GM19351 (cell line): ENCODE results near the gene ZNF335.
"Not testable (repeated sequence)": the region's sequence is repeated elsewhere in the genome, so short reads cannot be mapped to it uniquely, and the experiment has no call there.

Experiments used
- ATAC-seq: cut with Tn5 transposase; IDR thresholded peaks from one replicate; pipeline ENCODE4 v1.9.1; 2021; ENCODE audit warnings: mild to moderate bottlenecking, moderate library complexity; ENCODE audit not compliant: unreplicated experiment

The ZNF335 gene

GRCh38 chr20:45918182-45918737 lies 53.7 kb downstream of the ZNF335 start:
- ATAC-seq: no peak

DNA sequence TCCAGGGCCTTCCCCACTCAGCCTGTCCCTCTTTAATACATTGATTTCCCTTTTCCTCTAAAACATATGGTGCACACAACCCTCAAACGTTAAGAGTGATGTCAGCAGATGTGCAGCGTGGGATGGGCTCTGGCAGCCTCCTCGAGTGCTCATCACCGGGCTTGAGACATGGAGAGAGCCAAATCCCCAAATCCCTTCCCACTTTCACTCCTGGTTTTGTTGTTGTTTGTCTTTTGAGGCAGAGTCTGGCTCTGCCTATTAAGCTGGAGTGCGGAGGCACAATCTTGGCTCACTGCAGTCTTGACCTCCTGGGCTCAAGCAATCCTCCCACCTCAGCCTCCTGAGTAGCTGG lies 54.2 kb downstream of the ZNF335 start:
- no peak for ATAC-seq

DNA sequence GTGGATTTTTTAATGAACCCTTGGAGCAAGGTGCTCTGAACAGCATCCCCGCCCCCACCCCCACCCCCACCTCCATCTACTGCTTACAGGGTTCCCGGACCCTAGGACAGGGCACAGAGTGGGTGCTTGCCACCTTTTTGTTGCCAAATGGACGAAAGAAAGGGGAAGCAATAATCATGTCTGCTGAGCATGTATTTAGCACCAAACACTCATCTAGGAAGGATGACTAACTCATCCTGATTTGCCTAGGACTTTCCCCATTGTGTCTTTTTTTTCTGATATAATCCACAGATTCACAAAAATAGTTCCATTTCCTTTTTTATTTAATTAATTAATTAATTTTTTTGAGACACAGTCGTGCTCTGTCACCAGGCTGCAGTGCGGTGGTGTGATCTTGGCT lies 58.9 kb downstream of the ZNF335 start:
- no peak for ATAC-seq

DNA sequence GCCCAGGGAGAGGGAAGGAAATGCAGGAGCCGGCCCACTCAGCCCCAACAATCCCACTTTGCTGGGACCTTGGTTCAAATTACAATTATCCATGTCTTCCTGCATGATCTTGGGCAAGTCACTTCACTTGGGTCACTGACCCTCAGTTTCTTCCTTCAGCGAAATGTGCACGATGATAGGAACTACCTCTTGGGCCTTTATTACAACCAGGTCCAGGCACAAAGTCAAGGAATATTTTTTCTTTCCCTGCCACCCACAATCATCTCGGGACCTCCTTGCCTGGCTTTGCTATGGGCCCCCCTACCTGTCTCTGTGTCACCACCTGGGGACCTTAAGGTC lies 59.7 kb downstream of the ZNF335 start:
- no peak for ATAC-seq

GRCh38 chr20:45911486-45912343 lies 60.3 kb downstream of the ZNF335 start, which contains the start of gene PLTP:
Gene PLTP, minus strand, starts transcription at chr20:45912155. Its CDS starts 703 bp downstream, at chr20:45911452.
- no peak for ATAC-seq

- ATAC-seq: peak; percentile 87
Observed at GRCh38 chr20:45910670-45911485, 61.1 kb downstream of the ZNF335 start.

- no peak for ATAC-seq
Observed at GRCh38 chr20:45909817-45910669, 62.0 kb downstream of the ZNF335 start.

DNA sequence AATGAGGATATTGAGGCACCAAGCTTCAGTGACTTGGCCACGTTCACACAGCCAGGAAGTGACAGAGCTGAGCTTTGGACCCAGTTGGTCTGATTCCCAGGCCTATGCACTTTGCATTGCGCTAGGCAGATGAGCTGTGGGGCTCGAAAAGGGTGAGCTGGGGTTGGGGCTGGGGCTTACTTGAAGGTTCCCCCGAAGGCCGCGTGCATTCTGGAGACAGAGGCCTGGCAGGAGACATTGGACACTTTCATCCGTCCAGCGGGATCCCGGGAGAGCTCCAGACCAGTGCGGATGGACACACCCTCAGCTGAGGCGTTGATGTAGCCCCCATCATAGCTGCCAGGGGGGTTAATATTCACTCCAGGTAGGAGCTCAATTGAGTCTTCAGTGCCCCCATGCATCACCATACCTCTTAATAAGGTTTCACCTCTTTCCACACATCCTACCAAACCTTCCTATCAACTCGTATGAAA lies 62.6 kb downstream of the ZNF335 start:
- ATAC-seq: no peak

DNA sequence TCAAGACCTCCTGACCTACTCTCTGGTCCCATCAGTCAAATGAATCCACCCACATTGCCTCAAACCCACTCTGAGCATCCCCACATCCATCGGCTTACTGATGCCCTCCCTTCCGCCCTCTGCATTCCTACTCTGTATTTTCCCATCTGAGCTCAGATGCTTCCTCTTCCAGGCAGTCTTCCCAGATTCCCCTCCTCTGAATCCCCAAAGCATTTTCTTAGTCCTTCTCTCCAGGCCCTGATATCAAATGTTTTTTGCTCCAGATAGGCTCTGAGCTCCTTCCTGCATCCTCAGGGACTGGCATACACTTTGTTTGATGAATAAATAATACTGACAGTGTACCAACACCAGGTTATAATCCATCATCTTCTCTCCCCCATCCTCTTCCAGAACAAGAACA lies 63.9 kb downstream of the ZNF335 start:
- ATAC-seq: no peak

DNA sequence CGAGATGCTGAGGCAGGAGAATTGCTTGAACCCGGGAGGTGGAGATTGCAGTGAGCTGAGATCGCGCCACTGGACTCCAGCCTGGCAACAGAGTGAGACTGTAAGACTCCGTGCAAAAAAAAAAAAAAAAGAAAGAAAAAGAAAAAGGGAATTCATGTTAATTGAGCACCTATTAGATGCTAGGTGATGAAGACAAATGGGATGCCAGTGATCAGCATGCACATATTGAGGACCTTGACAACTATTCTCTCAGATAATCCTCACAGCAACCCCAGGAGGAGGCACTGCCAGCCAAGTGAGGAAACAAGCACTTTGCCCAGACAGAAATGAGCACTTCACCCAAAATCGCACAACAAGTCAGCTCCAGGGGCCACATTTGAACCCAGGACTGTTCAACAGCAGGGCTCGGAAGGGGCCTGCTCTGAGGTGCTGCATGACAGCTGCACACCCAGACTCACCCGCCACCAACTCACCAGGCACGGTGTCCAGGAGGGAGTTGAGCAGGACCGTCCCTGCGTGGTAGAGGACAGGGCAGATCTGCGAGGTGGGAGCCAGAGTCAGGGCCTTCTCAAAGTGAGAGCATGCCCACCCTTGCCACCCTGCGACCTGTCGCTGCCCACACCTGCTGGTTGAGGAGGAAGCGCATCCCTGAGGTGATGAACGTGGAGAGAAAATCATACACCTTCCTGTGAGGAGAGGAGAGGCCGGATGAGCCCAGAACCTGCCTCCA lies 64.6 kb downstream of the ZNF335 start:
- no peak for ATAC-seq

- no peak for ATAC-seq
Observed at GRCh38 chr20:45905505-45906079, 66.4 kb downstream of the ZNF335 start.

GRCh38 chr20:45904583-45905504 lies 67.2 kb downstream of the ZNF335 start:
- ATAC-seq: no peak

GRCh38 chr20:45902199-45902701 lies 69.8 kb downstream of the ZNF335 start:
- no peak for ATAC-seq

DNA sequence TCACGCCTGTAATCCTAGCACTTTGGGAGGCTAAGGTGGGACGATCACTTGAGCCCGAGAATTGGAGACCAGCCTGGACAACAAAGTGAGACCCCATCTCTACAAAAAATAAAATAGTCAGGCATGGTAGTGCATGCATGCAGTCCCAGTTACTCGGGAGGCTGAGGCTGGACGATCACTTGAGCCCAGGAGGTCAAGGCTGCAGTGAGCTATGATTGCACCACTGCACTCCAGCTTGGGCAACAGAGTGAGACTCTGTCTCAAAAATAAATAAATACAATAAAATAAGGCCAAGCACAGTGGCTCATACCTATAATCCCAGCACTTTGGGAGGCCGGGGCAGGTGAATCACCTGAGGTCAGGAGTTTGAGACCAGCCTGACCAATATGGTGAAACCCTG lies 70.7 kb downstream of the ZNF335 start:
- ATAC-seq: not testable (repeated sequence)

DNA sequence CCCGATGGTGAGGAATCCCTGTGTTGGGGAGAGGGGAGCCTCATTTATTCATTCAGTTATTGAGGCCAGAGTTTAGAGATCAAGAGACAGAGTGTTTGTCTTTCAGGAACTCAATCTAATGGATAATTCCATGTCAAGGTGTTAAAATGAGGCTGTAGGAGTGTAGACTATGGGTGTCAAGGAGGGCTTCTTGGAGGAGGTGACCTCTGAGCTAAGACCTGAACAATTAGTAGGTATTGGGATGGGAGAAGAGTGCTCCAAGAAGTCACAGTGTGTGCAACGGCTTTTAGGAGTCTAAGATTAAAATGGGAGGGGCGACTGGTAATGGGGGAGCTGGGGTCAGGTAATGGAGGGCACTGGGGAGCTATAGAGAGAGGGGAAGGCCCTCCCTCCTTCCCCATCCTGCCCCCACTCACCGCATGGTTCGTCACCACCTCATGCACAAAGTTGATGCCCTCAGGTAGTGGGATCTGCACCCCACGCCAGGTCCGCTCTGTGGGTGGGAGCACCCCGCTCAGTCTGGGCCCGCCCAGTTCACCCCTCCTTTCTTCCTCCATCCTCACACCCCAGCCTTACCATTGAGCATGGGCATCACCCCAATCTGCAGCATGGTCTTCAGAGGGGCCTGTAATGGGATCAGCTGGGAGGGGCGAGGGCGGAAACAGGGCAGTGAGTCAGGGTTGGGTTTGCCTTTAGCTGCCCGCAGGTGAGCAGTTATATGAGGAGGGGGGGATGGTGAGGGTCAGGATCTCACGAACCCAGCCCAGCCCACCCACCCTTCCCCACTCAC lies 72.8 kb downstream of the ZNF335 start:
- ATAC-seq: no peak
